ENCODE measurements around the gene ATP1A4. TPM values are rescaled to one million over a fixed set of nuclear protein-coding genes. Genes with fewer than 3 reads are reported as not detected.

ATP1A4 gene
- total RNA-seq, 1 donor from 2014 or later = 0.27 TPM

GRCh38 chr1:160221089-160221488, 69.7 kb downstream of the ATP1A4 start:
- Mint-ChIP-seq H3K27me3 (no peaks in the 10 kb centered on the region), H3K4me3 (no peak overlapping the region), H3K27ac (no peak overlapping the region), H3K36me3 (peaks cover 16% of the 10 kb centered on the region), H3K4me1 (ENCODE audit: unreplicated experiment) (peaks cover 4% of the 10 kb centered on the region), H3K9me3 (no peaks in the 10 kb centered on the region)
- no peak for DNase-seq (ENCODE audit: extremely low spot score, unreplicated experiment)
- no peak for TF ChIP-seq CTCF (conservative IDR thresholded peaks at IDR 0.05)

- peaks cover 4% of the 10 kb centered on the region for H3K4me1 Mint-ChIP-seq (ENCODE audit: unreplicated experiment)
- no peaks in the 10 kb centered on the region for H3K27me3 Mint-ChIP-seq
- no peak overlapping the region for H3K4me3 Mint-ChIP-seq
- no peak for TF ChIP-seq CTCF (conservative IDR thresholded peaks at IDR 0.05)
- no peak for DNase-seq (ENCODE audit: extremely low spot score, unreplicated experiment)
- H3K9me3 Mint-ChIP-seq = no peaks in the 10 kb centered on the region
- peaks cover 14% of the 10 kb centered on the region for H3K36me3 Mint-ChIP-seq
- H3K27ac Mint-ChIP-seq = no peak overlapping the region
These were observed 71.1 kb downstream of the ATP1A4 start for GRCh38 chr1:160222546-160222945.

GRCh38 chr1:160224606-160225005, 73.2 kb downstream of the ATP1A4 start:
- H3K27me3 Mint-ChIP-seq = no peaks in the 10 kb centered on the region
- TF ChIP-seq CTCF (conservative IDR thresholded peaks at IDR 0.05) = no peak
- no peak overlapping the region for H3K4me3 Mint-ChIP-seq
- no peaks in the 10 kb centered on the region for H3K9me3 Mint-ChIP-seq
- no peak for DNase-seq (ENCODE audit: extremely low spot score, unreplicated experiment)
- peaks cover 13% of the 10 kb centered on the region for H3K36me3 Mint-ChIP-seq
- no peaks in the 10 kb centered on the region for H3K4me1 Mint-ChIP-seq (ENCODE audit: unreplicated experiment)
- no peak overlapping the region for H3K27ac Mint-ChIP-seq

GRCh38 chr1:160225345-160225744, 73.9 kb downstream of the ATP1A4 start:
- Mint-ChIP-seq H3K4me3 (no peak overlapping the region), H3K9me3 (no peaks in the 10 kb centered on the region), H3K4me1 (ENCODE audit: unreplicated experiment) (no peaks in the 10 kb centered on the region), H3K27ac (no peak overlapping the region), H3K36me3 (peaks cover 17% of the 10 kb centered on the region), H3K27me3 (no peaks in the 10 kb centered on the region)
- no peak for TF ChIP-seq CTCF (conservative IDR thresholded peaks at IDR 0.05)
- DNase-seq (ENCODE audit: extremely low spot score, unreplicated experiment) = no peak

- no peak for DNase-seq (ENCODE audit: extremely low spot score, unreplicated experiment)
- Mint-ChIP-seq H3K4me1 (ENCODE audit: unreplicated experiment) (no peaks in the 10 kb centered on the region), H3K27me3 (no peaks in the 10 kb centered on the region), H3K4me3 (no peak overlapping the region), H3K9me3 (no peaks in the 10 kb centered on the region), H3K27ac (no peak overlapping the region), H3K36me3 (peaks cover 18% of the 10 kb centered on the region)
- TF ChIP-seq CTCF (conservative IDR thresholded peaks at IDR 0.05) = no peak
These were observed 75.2 kb downstream of the ATP1A4 start for GRCh38 chr1:160226623-160227022.

GRCh38 chr1:160227034-160227433, 75.6 kb downstream of the ATP1A4 start:
- peaks cover 17% of the 10 kb centered on the region for H3K36me3 Mint-ChIP-seq
- H3K4me1 Mint-ChIP-seq (ENCODE audit: unreplicated experiment) = no peaks in the 10 kb centered on the region
- no peak overlapping the region for H3K27ac Mint-ChIP-seq
- H3K9me3 Mint-ChIP-seq = no peaks in the 10 kb centered on the region
- no peak overlapping the region for H3K4me3 Mint-ChIP-seq
- no peak for TF ChIP-seq CTCF (conservative IDR thresholded peaks at IDR 0.05)
- no peaks in the 10 kb centered on the region for H3K27me3 Mint-ChIP-seq
- no peak for DNase-seq (ENCODE audit: extremely low spot score, unreplicated experiment)

Data from type B pancreatic cell (in vitro differentiated cells).